ENCODE measurements around the gene TMEM69. TPM values are rescaled to one million over a fixed set of nuclear protein-coding genes. Genes with fewer than 3 reads are reported as not detected.
A peak's percentile ranks its signal among the peaks of the same experiment; 100 is the strongest.
"Not testable (repeated sequence)": the region's sequence is repeated elsewhere in the genome, so short reads cannot be mapped to it uniquely, and the experiment has no call there.

TMEM69 gene
- total and polyA plus RNA-seq, 2 of the 4 experiments (the other 2 are of a cell fraction) = 19.9 to 33.6 TPM

- H2BK20ac ChIP-seq (ENCODE audit: low read depth, low read length); H2BK120ac ChIP-seq (ENCODE audit: low read depth, low read length); H2AK9ac ChIP-seq (replicated peaks; ENCODE audit: low read depth, low read length, poor library complexity); H3K4me1 ChIP-seq (ENCODE audit: control insufficient read depth, insufficient read depth, low read length); H3K27ac ChIP-seq (ENCODE audit: insufficient read depth, low read length); H3K23ac ChIP-seq (ENCODE audit: low read depth, low read length); BruUV-seq (replicated peaks); DNase-seq; H3K9ac ChIP-seq (ENCODE audit: low read depth, low read length); in situ Hi-C loops (cut with MboI; ENCODE audit: low sequenced_read_pairs); H3K4ac ChIP-seq (ENCODE audit: low read depth, low read length); intact Hi-C loops (cut with micrococcal nuclease); H3K56ac ChIP-seq (ENCODE audit: extremely low read depth, insufficient read depth, low read length); H2BK15ac ChIP-seq (ENCODE audit: low read depth, low read length); H3K9me3 ChIP-seq (ENCODE audit: control insufficient read depth, insufficient read depth, low read length); H3K27me3 ChIP-seq (ENCODE audit: control insufficient read depth, insufficient read depth, low read length); H3K4me3 ChIP-seq (ENCODE audit: insufficient read depth, low read depth, low read length); H2AFZ ChIP-seq (replicated peaks; ENCODE audit: low read length, poor library complexity); H3K18ac ChIP-seq (ENCODE audit: low read depth, low read length); H2BK5ac ChIP-seq (ENCODE audit: low read depth, low read length, poor library complexity, severe bottlenecking); H4K5ac ChIP-seq (ENCODE audit: low read depth, low read length); H3K4me2 ChIP-seq (ENCODE audit: low read depth, low read length); H3K14ac ChIP-seq (replicated peaks; ENCODE audit: low read depth, low read length); POLR2A ChIA-PET (ENCODE audit: unreplicated experiment); dilution Hi-C loops (cut with HindIII; ENCODE audit: low sequenced_read_pairs, unreplicated experiment); H4K8ac ChIP-seq (ENCODE audit: low read depth in 2 of 2, low read length in 2 of 2); ATAC-seq (ENCODE audit: low read depth); H4K91ac ChIP-seq (ENCODE audit: insufficient read depth, low read depth, low read length); H3K36me3 ChIP-seq (ENCODE audit: control insufficient read depth, insufficient read depth, low read length): not testable (repeated sequence)
- Histone ChIP-seq H4K20me1 (ENCODE audit: insufficient read depth, low read length) (peaks cover 85% of the 10 kb centered on the region), H3K9me1 (ENCODE audit: insufficient read depth, low read length) (peaks cover 28% of the 10 kb centered on the region), H2AK5ac (ENCODE audit: low read depth, low read length) (0 out of 2 replicates have a peak overlapping the region, but pooled peaks have one; percentile 24), H3K79me1 (ENCODE audit: low read depth in 1 of 2, low read length in 2 of 2) (peaks cover 17 to 75% of the 10 kb centered on the region in 2 experiments)
- CTCF ChIA-PET = interaction anchor here (0.7 kb wide), 1 partner anchor 9 kb away, joined by 3 read pairs; no protein-coding TSS in a partner anchor
- no CpG with 5 or more reads among the region's 7 CpGs for WGBS, 2 experiments (ENCODE audit: extremely low coverage in 2 of 2, insufficient read length in 1 of 2)
These were observed 11.4 kb upstream of the TMEM69 start for GRCh38 chr1:45676553-45676952.
